NCI-H345 (cell line): ENCODE data around the gene PDPK1.
A peak's percentile ranks its signal among the peaks of the same experiment; 100 is the strongest.
"Not testable (repeated sequence)": the region's sequence is repeated elsewhere in the genome, so short reads cannot be mapped to it uniquely, and the experiment has no call there.

ENCODE experiments used
- DNase-seq: peaks from one replicate; lab custom pipeline; 2025; lab: John Stamatoyannopoulos, UW

Gene PDPK1

DNA sequence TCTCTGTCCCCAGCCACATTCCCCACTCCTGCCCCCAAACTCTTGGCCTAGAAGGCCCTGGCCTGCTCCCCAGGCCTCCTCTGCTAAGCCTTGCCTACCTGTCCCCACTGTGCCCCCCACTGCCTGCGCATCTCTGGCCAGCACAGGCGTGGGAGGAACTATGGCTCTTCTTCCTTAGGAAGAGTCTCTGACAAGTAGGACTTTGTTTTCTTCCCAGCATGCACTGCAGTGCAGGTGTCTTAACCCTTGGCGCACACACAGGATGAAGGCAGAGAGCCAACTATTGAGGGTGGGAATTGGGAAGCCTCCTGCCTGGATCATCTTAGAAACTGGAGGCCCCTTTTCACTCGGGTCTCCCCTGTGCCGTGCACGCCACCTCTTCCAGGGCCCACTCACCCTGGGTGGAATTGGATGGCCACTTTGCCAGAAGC is 14.0 kb upstream of the PDPK1 start:
- DNase-seq, result no peak

DNA sequence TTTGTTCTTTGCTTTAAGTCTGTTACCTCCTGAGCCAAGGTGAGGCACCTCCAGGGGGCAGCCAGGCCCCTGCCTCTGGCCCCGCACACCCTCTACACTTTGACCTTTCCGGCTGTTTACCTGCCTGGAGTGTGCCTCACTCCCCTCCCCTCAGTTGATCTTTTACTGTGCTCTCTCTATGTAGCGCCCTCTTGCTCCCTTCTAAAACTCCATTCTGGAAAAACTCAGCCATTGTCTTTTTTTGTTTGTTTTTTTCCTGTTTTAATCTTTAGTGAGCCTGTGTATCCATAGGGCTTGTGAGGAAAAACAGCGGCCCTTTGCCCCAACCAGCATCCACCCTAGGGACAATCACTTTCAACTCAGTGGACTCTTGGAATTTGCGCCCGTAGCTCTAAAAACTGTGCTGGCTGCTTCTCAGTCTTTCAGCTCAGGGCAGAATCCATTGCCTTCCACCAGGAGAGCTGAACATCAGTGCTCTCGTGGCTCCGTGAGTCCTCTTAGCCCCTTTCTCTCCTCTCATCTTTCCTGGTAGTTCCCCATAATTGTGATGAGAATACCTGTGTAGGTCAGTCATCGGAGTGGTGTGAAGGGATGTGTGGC is 13.4 kb upstream of the PDPK1 start:
- DNase-seq, result no peak

DNA sequence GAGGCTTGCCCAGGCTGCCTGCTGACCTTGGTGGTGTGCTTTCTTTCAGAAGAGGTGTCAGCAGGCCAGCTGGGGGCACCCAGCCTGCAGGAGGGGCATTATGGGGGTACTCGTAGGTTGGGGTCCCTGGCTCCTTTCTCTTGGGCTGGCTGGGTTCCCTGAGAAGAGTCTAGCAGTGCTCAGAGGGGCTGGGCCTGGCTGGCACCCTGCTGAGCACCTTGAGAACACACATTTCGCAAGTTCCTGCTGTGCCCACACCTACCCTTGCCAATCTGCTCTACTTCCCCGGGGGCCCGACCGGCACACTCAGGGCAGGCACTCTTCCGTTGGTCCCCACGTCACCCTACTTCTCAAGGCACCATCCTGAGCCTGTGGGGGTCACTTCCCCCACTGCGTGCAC is 11.7 kb upstream of the PDPK1 start:
- DNase-seq, result no peak

DNA sequence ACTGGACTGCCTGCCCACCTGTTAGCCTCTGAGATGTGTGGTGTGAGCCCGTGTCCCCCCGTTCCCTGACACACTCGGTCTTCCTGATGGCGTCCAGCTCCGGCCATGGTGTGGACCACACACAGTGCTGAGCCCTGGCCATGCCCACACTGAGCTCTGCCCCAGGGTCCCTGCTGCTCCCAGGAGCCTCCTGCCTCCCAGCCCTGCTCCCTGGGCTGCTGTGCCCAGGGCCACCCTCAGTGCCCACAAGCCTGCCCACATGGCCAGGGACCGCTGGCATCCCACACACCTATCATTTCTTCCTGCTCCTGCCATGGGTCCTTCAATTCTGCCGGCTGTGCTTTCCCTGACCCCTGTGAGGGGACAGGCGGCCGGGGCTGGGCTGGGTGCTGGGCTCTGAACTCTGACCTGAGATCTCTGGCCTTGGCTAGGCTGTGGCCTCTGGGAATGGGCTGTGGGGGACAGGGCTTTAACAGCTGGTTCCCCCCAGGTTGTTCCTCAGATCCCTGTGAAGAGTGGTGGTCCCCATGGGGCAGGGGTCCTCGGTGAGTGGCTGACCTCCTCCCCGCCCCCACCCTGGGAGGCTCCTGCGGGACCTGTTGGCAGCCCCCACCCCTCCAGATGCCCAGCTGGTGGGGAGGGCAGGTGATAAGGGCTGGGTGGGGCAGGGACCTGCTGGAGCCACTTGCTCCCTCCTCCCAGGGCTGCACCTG is 10.6 kb upstream of the PDPK1 start:
- DNase-seq, result no peak

DNA sequence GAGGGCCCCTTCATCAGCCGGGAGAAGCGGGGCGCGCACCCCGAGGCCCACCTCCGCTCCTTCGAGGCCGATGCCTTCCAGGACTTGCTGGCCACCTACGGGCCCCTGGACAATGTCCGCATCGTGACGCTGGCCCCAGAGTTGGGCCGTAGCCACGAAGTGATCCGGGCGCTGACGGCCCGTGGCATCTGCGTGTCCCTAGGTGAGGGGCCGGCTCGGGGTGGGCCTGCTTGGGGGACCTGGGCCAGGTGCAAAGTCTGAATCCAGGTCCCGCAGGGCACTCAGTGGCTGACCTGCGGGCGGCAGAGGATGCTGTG is 10.1 kb upstream of the PDPK1 start:
- DNase-seq, result no peak

DNA sequence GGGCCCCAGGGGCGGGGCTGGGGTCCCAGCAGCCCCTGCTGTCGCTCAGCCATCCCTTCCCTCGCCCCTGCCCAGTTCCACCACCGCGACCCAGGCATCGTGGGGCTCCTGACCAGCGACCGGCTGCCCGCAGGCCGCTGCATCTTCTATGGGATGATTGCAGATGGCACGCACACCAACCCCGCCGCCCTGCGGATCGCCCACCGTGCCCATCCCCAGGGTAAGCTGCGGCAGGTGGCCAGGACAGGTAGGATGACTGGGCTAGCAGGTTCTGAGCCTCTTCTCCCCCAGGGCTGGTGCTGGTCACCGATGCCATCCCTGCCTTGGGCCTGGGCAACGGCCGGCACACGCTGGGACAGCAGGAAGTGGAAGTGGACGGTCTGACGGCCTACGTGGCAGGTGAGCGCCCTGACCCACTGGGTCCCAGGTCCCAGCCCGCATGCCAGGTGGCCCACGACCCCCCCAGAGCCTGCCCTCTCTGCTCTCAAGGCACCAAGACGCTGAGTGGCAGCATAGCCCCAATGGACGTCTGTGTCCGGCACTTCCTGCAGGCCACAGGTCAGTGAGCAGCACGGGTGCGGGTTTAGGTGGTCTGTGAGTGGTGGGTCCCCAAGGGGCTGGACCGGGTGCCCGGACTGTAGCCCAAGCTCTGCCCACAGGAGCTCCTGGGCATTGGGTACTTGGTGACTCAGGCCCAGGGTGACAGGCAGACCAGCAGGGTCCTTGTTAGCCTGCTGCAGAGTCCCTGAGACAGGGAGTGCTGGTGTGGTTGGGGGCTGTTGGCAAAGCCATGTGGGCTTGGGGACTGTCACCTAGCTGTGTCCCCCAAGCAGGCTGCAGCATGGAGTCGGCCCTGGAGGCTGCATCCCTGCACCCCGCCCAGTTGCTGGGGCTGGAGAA is 9.4 kb upstream of the PDPK1 start:
- no peak for DNase-seq

DNA sequence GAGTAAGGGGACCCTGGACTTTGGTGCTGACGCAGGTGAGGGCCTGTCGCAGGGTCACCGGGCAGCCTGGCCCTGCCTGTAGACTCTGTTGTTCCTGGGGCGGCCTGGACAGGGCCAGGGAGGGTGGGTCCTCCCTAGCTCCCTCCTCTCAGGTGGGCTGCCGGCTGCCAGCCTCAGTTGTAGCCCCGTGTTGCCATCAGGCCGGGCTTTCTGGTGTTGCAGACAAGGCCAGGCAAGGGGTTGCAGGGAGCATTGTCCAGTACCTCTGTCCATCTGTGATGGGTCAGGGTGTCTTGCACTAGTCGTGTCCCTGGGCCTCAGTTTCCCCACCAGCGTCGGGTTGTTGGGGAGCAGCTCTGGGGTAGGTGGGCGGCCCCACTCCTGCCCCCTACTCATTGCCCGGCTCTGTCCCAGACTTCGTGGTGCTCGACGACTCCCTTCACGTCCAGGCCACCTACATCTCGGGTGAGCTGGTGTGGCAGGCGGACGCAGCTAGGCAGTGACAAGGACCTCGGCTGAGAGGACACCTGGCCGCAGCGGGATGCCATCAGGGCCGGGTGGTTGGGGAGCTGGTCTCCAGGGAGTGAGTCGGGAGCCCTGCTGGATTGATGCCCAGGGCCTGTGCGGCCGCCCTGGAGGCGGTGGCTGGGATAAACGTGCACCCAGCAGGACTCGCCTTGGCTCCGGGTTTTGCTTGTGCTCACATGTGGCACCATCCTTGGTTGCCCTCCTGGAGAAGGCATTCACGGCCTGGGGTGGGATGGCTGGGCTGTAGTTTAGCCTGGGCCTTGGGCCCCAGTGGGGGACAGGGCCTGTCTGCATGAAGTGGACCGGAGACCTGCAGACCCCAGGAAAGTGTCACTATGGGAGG is 8.5 kb upstream of the PDPK1 start:
- DNase-seq, result no peak

DNA sequence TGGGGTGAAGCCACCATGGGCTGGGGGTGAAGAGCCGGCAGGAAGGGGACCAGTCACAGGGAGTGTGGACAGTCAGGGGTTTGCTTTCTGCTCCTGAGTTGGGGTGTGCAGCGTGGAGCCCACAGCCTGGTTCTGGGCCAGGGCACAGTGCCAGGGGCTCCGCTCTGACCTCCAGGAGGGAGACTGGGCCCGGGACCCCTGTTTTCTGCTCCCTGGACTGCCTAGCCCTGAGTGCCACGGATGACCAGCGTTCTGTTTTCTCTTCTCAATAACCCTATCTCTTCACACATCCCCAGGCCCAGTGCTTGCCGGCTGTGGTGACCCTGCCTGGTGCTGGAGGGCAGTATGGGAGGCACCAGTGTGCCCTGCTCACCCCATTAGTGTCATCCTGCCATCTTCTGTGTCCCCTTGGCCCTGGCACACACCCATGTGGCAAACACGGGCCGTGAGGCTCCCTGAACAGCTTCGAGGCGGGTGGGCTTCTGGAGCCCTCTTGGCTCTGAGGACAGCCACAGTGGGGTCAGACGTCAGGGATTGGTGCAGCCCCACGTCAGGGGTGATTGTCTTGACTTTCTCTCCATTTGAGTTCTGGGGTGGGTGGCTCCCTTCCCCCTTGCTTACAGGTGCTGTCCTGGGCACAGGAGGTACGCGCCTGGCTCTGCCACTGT is 7.7 kb upstream of the PDPK1 start:
- no peak for DNase-seq

DNA sequence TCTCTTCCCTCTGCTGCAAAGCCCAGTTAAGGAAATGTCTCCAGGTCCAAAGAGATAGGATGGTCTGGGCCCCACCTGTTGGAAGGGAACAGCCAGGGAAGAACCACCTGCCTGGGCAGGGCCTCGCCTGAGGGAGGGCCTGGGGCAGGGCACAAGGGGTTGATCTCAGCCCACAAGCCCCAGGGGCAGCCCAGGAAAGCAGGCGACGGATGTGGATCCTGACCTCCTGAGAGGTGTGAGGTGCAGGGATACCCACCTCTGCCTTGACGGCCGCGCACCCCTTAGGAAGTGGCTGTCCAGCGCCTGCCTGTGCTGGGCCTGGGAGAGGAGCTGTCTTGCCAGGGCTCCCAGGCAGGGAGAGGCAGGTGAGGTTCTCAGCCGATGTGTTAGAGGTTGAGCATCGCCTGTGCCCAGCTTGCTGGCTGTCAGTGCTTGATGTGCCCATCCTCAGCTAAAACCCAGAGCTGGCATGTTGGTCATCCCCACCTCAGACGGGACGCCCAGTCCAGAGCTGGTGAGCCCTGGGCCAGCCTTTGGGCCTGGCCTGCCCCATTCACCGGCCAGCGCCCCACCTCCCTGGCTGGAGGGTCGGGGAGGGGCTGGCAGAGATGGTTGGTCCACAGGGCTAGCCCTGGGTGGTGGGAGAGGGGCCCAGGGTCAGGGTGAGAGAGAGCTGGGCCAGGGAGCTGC is 7.0 kb upstream of the PDPK1 start:
- DNase-seq, result no peak

DNA sequence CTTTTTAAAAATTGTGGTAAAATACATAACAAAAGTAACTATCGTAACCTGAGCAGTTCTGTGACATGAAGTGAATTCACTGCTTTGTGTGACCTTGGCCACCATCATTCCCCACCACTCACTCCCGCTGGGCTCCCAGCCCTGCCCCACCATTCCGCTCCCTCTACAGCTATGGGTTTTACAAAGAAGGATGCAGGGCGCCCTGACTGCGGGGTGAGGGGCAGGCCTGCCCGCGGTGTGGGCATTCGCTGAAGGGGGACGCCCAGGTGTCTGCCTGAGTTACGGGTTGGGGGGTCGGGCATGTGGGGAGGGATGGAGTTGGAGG is 6.5 kb upstream of the PDPK1 start, which contains the start of gene CEMP1:
CEMP1 (minus strand) TSS at position 38 of the 325 bp plus-strand sequence. CDS start 335 bp downstream, outside the sequence.
- no peak for DNase-seq

DNA sequence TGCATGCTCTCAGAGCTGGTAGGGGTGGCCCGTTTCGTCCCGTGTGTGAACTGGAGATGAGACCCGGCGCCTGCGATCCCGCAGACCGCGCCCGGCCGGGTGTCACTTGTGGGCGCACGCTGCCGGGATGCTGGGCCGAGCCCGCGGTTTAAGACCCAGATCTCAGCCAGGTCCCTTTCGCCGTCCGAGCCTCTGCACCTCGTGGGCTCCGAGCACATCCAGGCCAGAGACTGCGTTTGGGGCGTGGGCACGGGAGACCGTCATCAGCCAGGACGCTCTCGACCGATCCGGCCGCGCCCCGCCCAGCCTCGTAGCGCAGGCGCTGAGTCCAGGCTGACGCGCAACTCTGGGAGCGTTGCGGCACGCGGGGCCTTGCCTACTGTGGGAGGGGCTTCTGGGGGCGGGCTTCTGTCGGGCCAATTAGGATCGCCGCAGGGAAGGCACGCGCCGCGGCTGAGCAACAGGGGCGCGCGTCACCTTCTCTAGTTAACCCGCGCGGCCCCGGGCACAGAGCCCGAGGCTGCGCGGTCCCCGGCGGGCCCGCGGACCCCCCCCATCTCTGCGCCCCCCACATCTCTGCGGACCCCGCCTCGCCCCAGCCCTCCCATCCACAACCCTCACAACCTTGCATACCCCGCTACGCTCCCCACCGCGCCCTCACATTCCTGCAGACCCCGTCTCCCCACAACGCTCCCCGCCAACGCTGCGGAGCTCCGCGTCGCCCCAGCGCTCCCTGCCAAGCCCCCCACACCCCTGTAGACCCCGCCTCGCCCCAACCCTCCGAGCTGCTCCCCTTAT is 5.9 kb upstream of the PDPK1 start:
- peak; percentile 98 for DNase-seq

DNA sequence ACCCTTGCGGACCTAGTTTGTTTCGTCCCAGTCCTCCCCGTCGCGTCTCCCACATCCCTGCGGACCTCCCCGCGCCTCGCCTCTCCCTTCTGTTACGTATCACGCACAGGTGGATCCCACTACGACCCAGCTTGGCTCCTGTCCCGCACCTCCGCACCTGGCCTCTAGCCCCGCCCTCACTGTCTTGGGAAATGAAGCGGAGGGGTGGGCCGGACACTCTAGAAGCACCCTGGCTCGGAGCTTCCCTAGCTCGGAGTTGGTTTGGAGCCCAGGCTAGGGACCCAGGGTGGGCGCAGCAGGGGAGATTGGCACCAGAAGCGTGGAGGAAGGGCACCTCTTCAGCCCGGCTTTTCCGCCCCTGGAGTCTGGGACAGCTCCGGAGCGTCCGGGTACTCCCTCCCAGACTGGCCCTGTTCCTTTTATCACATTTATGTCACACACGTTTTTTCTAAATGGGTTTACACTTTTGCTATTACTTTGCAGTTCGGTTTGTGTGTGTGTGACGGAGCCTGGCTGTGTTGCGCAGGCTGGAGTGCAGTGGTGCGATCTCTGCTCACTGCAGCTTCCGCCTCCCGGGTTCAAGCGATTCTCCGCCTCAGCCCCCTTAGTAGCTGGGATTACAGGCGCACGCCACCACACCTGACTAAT is 5.2 kb upstream of the PDPK1 start:
- peak; percentile 79 for DNase-seq

DNA sequence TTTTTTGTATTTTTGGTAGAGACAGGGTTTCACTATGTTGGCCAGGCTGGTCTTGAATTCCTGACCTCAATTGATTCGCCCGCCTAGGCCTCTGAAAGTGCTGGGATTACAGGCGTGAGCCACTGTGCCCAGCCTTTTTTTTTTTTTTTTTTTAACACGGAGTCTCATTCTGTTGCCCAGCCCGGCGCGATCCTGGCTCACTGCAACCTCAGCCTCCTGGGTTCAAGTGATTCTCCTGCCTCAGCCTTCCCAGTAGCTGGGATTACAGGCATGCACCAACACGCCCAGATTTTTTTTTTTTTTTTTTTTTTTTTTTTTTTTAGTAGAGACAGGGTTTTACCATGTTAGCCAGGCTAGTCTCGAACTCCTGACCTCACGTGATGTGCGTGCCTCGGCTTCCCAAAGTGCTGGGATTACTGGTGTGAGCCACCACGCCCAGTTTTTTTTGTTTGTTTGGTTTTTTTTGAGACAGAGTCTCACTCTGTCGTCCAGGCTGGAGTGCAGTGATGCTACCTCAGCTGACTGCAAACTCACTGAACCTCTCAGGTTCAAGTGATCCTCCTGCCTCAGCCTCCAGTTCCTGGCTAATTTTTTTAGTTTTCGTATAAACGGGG is 4.6 kb upstream of the PDPK1 start:
- not testable (repeated sequence) for DNase-seq

DNA sequence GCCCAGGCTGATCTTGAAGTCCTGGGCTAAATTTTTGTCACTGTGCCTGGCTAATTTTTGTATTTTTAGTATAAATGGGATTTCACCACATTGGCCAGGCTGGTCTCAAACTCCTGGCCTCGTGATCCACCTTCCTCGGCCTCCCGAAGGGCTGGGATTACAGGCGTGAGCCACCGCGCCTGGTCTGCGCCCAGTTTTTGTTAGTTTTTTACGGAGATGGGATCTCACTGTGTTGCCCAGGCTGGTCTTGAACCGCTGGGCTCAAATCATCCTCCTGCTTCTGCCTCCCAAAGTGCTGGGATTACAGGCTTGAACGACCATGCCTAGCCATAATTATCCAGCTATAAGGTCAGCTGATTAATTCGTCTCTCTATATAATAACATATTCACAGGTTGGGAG is 3.9 kb upstream of the PDPK1 start:
- no peak for DNase-seq

DNA sequence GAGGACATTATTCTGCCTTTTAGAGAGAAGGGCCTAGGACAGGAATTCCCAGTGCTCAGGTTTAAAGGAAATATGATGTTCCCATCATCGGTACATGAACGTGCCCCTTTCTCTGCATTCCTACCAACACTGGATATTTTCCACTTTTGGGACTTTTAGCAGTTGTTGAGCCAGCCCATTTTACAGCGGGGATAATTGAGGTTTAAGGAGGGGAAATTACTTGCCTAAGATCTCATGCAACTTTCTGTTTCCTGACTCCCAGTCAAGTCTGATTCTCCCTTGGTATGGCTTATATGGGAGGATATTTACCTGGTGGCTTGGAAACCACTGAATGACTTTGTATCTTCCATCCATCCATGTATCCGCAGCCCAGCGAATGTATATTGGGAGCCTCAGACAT is 3.5 kb upstream of the PDPK1 start:
- DNase-seq, result not testable (repeated sequence)

DNA sequence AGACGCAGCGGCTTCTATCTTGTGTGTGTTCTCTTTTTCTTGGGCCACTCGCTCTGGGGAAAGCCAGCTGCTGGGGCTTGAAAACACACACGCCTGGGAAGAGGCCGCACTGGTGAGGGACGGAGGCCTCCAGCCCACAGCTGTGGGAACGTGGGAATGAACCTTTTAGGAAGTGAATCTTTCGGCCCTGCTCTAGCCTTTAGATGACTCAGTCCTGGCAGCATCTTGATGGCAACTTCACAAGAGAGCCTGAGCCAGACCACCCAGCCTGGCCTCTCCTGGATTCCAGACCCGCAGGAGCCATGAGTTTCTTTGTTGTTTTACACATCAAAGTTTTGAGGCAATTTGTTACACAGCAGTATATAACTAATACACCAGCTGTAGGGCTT is 2.2 kb upstream of the PDPK1 start:
- no peak for DNase-seq

DNA sequence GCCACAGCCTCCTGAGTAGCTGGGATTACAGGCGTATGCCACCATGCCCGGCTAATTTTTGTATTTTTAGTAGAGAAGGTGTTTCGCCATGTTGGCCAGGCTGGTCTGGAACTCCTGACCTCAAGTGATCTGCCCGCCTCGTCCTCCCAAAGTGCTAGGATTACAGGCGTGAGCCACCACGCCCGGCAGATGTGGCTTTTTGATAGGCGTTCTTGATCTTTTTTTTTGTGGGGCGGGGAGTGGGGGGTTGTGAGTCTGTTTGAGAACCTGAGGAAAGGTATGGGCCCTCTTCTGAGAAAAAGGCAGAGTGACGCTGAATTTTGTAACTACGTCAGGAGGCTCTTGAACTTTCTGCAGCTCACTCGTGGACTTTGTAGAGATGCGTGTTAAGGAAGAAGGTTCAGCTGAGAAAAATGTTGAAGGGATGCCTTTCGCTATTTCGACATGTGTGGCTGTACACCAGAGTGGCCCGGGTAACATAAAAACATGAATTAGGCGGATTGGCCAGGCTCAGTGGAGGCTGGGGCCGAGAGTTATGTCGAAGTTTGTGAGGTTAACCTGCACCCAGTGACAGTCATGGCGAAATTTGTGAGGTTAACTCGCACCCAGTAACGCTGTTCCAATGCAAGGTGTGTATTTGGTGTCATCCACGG is 1.5 kb downstream of the PDPK1 start:
- DNase-seq, result not testable (repeated sequence)

DNA sequence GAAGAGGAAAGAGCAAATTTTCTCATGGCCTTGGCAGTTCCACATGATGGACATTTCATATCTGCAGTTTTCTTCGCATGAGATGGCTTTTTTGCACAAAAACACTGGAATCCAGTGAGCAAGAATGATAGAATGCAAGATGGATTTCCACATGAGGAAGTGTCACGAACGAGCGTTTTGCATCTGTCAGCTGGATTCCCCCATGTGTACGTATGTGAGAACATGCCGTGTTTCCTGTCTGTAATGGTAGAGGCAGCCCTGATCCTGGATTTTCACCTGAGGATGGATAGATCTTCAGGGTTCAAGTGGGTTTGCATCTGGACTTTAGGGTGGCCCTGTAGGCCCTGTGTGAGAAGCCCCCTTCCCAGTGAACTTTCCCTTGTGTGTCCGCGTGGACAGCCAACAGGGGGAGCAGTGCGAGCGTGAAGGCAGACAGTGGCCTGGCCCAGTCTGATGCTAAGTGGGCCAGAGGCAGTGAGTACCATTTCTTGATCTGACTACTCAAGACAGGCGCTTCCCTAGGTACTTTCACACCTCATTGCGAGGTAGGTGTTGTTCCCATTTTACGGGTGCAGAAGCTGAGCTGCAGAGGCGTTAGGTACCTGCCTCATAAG is 2.1 kb downstream of the PDPK1 start:
- not testable (repeated sequence) for DNase-seq
